Measurements from ENCODE around the gene FBXO39.

DNA sequence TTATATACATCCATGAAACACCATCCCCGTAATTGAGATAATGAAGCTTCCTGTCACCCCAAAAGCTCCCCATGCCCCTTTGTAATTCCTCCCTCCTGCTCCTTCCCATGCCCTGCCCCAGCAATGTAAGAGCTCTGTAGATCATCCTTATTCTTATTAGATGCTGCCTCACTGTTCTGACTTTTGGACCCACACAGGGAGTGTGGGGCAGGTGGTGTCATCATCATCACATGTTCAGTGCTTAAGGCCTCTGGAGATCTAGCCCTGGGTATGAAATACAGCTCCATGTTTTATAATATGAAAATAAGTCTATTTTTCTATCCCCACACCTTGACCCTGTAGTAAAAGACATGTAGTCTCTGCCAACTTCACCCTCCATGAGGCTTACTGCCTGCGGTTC, 18.3 kb upstream of the FBXO39 start:
- TF ChIP-seq EP300 (IDR thresholded peaks at IDR 0.05): no peak
- TF ChIP-seq POLR2A (IDR thresholded peaks at IDR 0.05): no peak
- TF ChIP-seq CTCF (IDR thresholded peaks at IDR 0.05): no peak
- no peak for TF ChIP-seq POLR2AphosphoS5 (IDR thresholded peaks at IDR 0.05)

Measured in stomach (tissue), 4 donors.